Vagina (tissue), 2 donors: ENCODE data around the gene MED12L. TPM values are rescaled to one million over a fixed set of nuclear protein-coding genes. Genes with fewer than 3 reads are reported as not detected.

Source experiments
- DNase-seq, 2 donors: peaks; one replicate each; pipeline ENCODE4 v3.0.0-alpha.2; 2017; ENCODE audit errors: extremely low spot score in 2 of 2
- H3K27ac ChIP-seq: fragments of 200-600 bp; sonication (generic); one replicate; pipeline ENCODE4 v1.5.1; 2019
- H3K27me3 ChIP-seq: fragments of 200-600 bp; sonication (generic); one replicate; pipeline ENCODE4 v1.5.1; 2019
- H3K36me3 ChIP-seq, 2 donors: fragments of 200-600 bp; sonication (generic); one replicate each; pipeline ENCODE4 v1.5.1; 2017 to 2019
- H3K4me1 ChIP-seq: fragments of 200-600 bp; sonication (generic); one replicate; pipeline ENCODE4 v1.5.1; 2019
- H3K4me3 ChIP-seq, 2 donors: fragments of 200-600 bp; sonication (generic); 1 replicate in 1 of 2; 2 replicates in 1 of 2; pipeline ENCODE4 v1.5.1; 2016 to 2019
- H3K9me3 ChIP-seq: fragments of 200-600 bp; sonication (generic); one replicate; pipeline ENCODE4 v1.5.1; 2019
- CTCF ChIP-seq, 3 experiments: fragments of 450-650 bp in 2 of 3; fragments of 200-600 bp in 1 of 3; sonication (generic) in 1 of 3; IDR thresholded peaks; one replicate each; pipeline ENCODE4 v1.5.1; 2017 to 2019; ENCODE audit warnings: antibody characterized with exemption in 3 of 3, mild to moderate bottlenecking in 2 of 3, moderate library complexity in 2 of 3
- POLR2A ChIP-seq, 2 donors: fragments of 450-650 bp; IDR thresholded peaks; one replicate each; pipeline ENCODE4 v1.6.1; 2017; ENCODE audit warnings: antibody characterized with exemption in 2 of 2, mild to moderate bottlenecking in 2 of 2, moderate library complexity in 2 of 2
- POLR2AphosphoS5 ChIP-seq, 2 donors: sonication (generic); formaldehyde crosslinking; IDR thresholded peaks; one replicate each; pipeline ENCODE4 v1.9.0; 2017; ENCODE audit warnings: antibody characterized with exemption in 2 of 2, mild to moderate bottlenecking in 2 of 2, low read depth in 1 of 2; ENCODE audit not compliant: insufficient read depth in 1 of 2
- intact Hi-C: fragments of 100-400 bp; cut with DNase I; formaldehyde crosslinking; loops from one replicate; pipeline ENCODE4 v1.15.1; 2023
- total RNA-seq: library from RNA; depleted of rRNA; stranded (reverse); fragments of >200 nt; gene quantifications from one replicate; pipeline ENCODE4 v1.2.3, GENCODE V29; 2016

The MED12L gene
- total RNA-seq, 1 donor from 2014 or later, result 1.7 TPM

- no peak overlapping the region for H3K4me3 ChIP-seq
- no peak overlapping the region for H3K27ac ChIP-seq
- H3K9me3 ChIP-seq, result no peaks in the 10 kb centered on the region
- no peaks in the 10 kb centered on the region for H3K4me1 ChIP-seq
- no peak for DNase-seq
- no peak for TF ChIP-seq CTCF (IDR thresholded peaks at IDR 0.05)
- TF ChIP-seq POLR2A (IDR thresholded peaks at IDR 0.05), result no peak
- no peak for TF ChIP-seq POLR2AphosphoS5 (IDR thresholded peaks at IDR 0.05; ENCODE audit: insufficient read depth in 1 of 2, low read depth in 1 of 2)
- no peaks in the 10 kb centered on the region for H3K36me3 ChIP-seq
- no peaks in the 10 kb centered on the region for H3K27me3 ChIP-seq
- intact Hi-C loops, result no loop called here
Observed at GRCh38 chr3:151248772-151249337, 163.4 kb downstream of the MED12L start.

GRCh38 chr3:151256749-151257148 is 171.3 kb downstream of the MED12L start:
- Histone ChIP-seq H3K4me3 (no peak overlapping the region), H3K4me1 (peaks cover 7% of the 10 kb centered on the region), H3K36me3 (no peaks in the 10 kb centered on the region), H3K27me3 (no peaks in the 10 kb centered on the region), H3K27ac (no peak overlapping the region), H3K9me3 (no peaks in the 10 kb centered on the region)
- no peak for TF ChIP-seq CTCF (IDR thresholded peaks at IDR 0.05)
- no peak for TF ChIP-seq POLR2AphosphoS5 (IDR thresholded peaks at IDR 0.05; ENCODE audit: insufficient read depth in 1 of 2, low read depth in 1 of 2)
- TF ChIP-seq POLR2A (IDR thresholded peaks at IDR 0.05), result no peak
- DNase-seq, result no peak
- intact Hi-C loops, result no loop called here

- no peaks in the 10 kb centered on the region for H3K27me3 ChIP-seq
- no peaks in the 10 kb centered on the region for H3K9me3 ChIP-seq
- peak overlapping the region; percentile 24 for H3K27ac ChIP-seq
- no peaks in the 10 kb centered on the region for H3K36me3 ChIP-seq
- no peak for DNase-seq
- peaks cover 6% of the 10 kb centered on the region for H3K4me1 ChIP-seq
- intact Hi-C loops, result no loop called here
- TF ChIP-seq CTCF (IDR thresholded peaks at IDR 0.05) (no peak), POLR2AphosphoS5 (IDR thresholded peaks at IDR 0.05; ENCODE audit: insufficient read depth in 1 of 2, low read depth in 1 of 2) (peak in 1 of 2 donors; percentile 22), POLR2A (IDR thresholded peaks at IDR 0.05) (no peak)
- H3K4me3 ChIP-seq, result no peak overlapping the region
Observed at GRCh38 chr3:151259664-151260063, 174.2 kb downstream of the MED12L start.

- TF ChIP-seq POLR2A (IDR thresholded peaks at IDR 0.05) (no peak), POLR2AphosphoS5 (IDR thresholded peaks at IDR 0.05; ENCODE audit: insufficient read depth in 1 of 2, low read depth in 1 of 2) (no peak), CTCF (IDR thresholded peaks at IDR 0.05) (no peak)
- H3K4me3 ChIP-seq, result no peak overlapping the region
- intact Hi-C loops, result no loop called here
- no peak for DNase-seq
- no peaks in the 10 kb centered on the region for H3K27me3 ChIP-seq
- peak overlapping the region; percentile 52 for H3K27ac ChIP-seq
- no peaks in the 10 kb centered on the region for H3K36me3 ChIP-seq
- peaks cover 6% of the 10 kb centered on the region for H3K4me1 ChIP-seq
- no peaks in the 10 kb centered on the region for H3K9me3 ChIP-seq
Observed at GRCh38 chr3:151262871-151263525, 177.5 kb downstream of the MED12L start.

GRCh38 chr3:151264605-151265004 is 179.1 kb downstream of the MED12L start:
- no peaks in the 10 kb centered on the region for H3K27me3 ChIP-seq
- no peaks in the 10 kb centered on the region for H3K9me3 ChIP-seq
- TF ChIP-seq POLR2AphosphoS5 (IDR thresholded peaks at IDR 0.05; ENCODE audit: insufficient read depth in 1 of 2, low read depth in 1 of 2) (no peak), POLR2A (IDR thresholded peaks at IDR 0.05) (no peak), CTCF (IDR thresholded peaks at IDR 0.05) (no peak)
- no peak overlapping the region for H3K4me3 ChIP-seq
- no peak overlapping the region for H3K27ac ChIP-seq
- H3K36me3 ChIP-seq, result no peaks in the 10 kb centered on the region
- intact Hi-C loops, result no loop called here
- DNase-seq, result no peak
- H3K4me1 ChIP-seq, result peaks cover 6% of the 10 kb centered on the region
